ENCODE results near the gene ELFN1. TPM values are rescaled to one million over a fixed set of nuclear protein-coding genes. Genes with fewer than 3 reads are reported as not detected.

ELFN1 gene
- total RNA-seq, 1 donor from 2014 or later, result 0.65 TPM

DNA sequence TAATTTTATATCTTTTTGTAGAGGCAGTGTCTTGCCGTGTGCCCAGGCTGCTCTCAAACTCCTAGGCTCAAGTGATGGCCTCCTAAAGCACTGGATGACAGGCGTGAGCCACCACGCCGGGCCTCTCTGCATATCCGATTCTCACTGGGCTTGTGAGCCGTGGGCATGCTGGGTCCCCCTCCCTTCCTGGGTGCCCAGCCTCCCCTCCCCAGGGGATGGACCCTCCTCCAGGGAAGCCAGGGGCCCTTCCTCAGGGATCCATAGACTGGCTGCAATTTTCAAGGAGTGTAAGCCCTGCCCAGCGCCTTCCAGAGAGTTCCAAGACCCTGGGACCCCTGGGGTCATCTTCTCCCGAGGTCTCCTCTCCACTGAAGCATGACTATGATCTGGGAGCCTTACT is 23.7 kb upstream of the ELFN1 start:
- TF ChIP-seq, protein P1, sequence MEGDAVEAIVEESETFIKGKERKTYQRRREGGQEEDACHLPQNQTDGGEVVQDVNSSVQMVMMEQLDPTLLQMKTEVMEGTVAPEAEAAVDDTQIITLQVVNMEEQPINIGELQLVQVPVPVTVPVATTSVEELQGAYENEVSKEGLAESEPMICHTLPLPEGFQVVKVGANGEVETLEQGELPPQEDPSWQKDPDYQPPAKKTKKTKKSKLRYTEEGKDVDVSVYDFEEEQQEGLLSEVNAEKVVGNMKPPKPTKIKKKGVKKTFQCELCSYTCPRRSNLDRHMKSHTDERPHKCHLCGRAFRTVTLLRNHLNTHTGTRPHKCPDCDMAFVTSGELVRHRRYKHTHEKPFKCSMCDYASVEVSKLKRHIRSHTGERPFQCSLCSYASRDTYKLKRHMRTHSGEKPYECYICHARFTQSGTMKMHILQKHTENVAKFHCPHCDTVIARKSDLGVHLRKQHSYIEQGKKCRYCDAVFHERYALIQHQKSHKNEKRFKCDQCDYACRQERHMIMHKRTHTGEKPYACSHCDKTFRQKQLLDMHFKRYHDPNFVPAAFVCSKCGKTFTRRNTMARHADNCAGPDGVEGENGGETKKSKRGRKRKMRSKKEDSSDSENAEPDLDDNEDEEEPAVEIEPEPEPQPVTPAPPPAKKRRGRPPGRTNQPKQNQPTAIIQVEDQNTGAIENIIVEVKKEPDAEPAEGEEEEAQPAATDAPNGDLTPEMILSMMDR (IDR thresholded peaks at IDR 0.05), result no peak
- Mint-ChIP-seq H3K4me3 (ENCODE audit: unreplicated experiment) (no peak overlapping the region), H3K9me3 (ENCODE audit: low read depth) (no peaks in the 10 kb centered on the region), H3K4me1 (ENCODE audit: low read depth) (peaks cover 5% of the 10 kb centered on the region), H3K27me3 (ENCODE audit: low read depth) (peaks cover 40% of the 10 kb centered on the region), H3K27ac (ENCODE audit: unreplicated experiment) (no peak overlapping the region), H3K36me3 (ENCODE audit: low read depth) (no peaks in the 10 kb centered on the region)
- DNase-seq (ENCODE audit: low spot score), result peak; percentile 51

- Mint-ChIP-seq H3K4me1 (ENCODE audit: low read depth) (peaks cover 5% of the 10 kb centered on the region), H3K9me3 (ENCODE audit: low read depth) (no peaks in the 10 kb centered on the region), H3K4me3 (ENCODE audit: unreplicated experiment) (no peak overlapping the region), H3K27ac (ENCODE audit: unreplicated experiment) (no peak overlapping the region), H3K27me3 (ENCODE audit: low read depth) (peaks cover 38% of the 10 kb centered on the region), H3K36me3 (ENCODE audit: low read depth) (no peaks in the 10 kb centered on the region)
- TF ChIP-seq, protein P1 (IDR thresholded peaks at IDR 0.05), result no peak
- DNase-seq (ENCODE audit: low spot score), result peak; percentile 93
These were observed 22.9 kb upstream of the ELFN1 start for GRCh38 chr7:1646957-1647891.

- Mint-ChIP-seq H3K27ac (ENCODE audit: unreplicated experiment) (no peak overlapping the region), H3K27me3 (ENCODE audit: low read depth) (peaks cover 34% of the 10 kb centered on the region), H3K4me3 (ENCODE audit: unreplicated experiment) (no peak overlapping the region), H3K36me3 (ENCODE audit: low read depth) (no peaks in the 10 kb centered on the region), H3K9me3 (ENCODE audit: low read depth) (no peaks in the 10 kb centered on the region), H3K4me1 (ENCODE audit: low read depth) (peaks cover 5% of the 10 kb centered on the region)
- TF ChIP-seq, protein P1 (IDR thresholded peaks at IDR 0.05), result no peak
- DNase-seq (ENCODE audit: low spot score), result peak; percentile 77
These were observed 22.0 kb upstream of the ELFN1 start for GRCh38 chr7:1647961-1648672.

DNA sequence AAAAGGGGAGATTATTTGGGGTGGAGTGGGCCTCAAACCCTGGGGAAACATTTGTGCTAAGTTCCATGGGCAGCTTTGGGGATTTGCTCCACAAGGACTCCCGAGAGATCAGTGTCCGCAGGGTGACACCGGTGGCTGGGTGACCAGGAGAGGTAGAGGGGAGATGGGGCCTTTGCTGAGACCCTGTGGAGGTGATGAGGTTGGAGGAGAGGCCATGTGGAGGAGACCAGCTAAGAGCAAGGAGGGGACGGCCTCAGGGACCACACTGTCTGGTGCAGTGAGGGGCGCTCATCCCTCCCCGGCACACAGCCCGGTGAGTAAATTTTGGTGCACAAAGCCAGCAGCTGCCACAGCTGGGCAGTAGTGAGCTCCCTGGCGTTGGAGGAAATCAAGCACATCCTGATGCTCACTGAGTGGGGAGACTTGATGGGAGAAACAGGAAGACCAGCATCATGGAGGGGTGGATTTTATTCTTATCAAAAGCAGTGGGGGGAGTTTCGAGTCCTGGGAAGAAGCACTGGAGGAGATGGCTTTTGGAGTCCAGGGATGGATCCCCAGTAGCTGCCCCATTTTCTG is 20.2 kb upstream of the ELFN1 start:
- TF ChIP-seq, protein P1 (IDR thresholded peaks at IDR 0.05), result no peak
- peak; percentile 47 for DNase-seq (ENCODE audit: low spot score)
- peaks cover 5% of the 10 kb centered on the region for H3K4me1 Mint-ChIP-seq (ENCODE audit: low read depth)
- H3K27me3 Mint-ChIP-seq (ENCODE audit: low read depth), result peaks cover 29% of the 10 kb centered on the region
- no peak overlapping the region for H3K27ac Mint-ChIP-seq (ENCODE audit: unreplicated experiment)
- no peak overlapping the region for H3K4me3 Mint-ChIP-seq (ENCODE audit: unreplicated experiment)
- H3K9me3 Mint-ChIP-seq (ENCODE audit: low read depth), result no peaks in the 10 kb centered on the region
- H3K36me3 Mint-ChIP-seq (ENCODE audit: low read depth), result no peaks in the 10 kb centered on the region
